Endothelial cell of umbilical vein (primary cell): Measurements from ENCODE around the gene CFAP100. TPM values are rescaled to one million over a fixed set of nuclear protein-coding genes. Genes with fewer than 3 reads are reported as not detected.

Source experiments
- BruUV-seq: library from RNA; stranded (reverse); fragments of 400-500 nt; replicated peaks from 2 replicates; lab custom pipeline; 2021; lab: Mats Ljungman, UMichigan
- CTCF ChIA-PET: fragments of 300-600, 350-600 bp; sonication (Branson Sonifier 250); formaldehyde crosslinking; loops from one replicate; lab custom pipeline; 2021; ENCODE audit warnings: antibody characterized with exemption, inconsistent platforms; lab: Charles Lee
- POLR2A ChIA-PET: fragments of 300-600, 350-600 bp; sonication (Branson Sonifier 250); formaldehyde crosslinking; loops from one replicate; lab custom pipeline; 2021; ENCODE audit warnings: antibody characterized with exemption, inconsistent platforms; lab: Charles Lee
- DNase-seq: peaks from one replicate; pipeline ENCODE4 v3.0.0-alpha.2; 2011; ENCODE audit warnings: low read depth, low spot score
- FAIRE-seq: peaks from 2 replicates; lab custom pipeline; 2011; peaks lifted over from hg19 to GRCh38; lab: Jason Lieb, UNC
- H2AFZ ChIP-seq: 2 replicates; pipeline ENCODE4 v1.6.0; 2012; ENCODE audit warnings: low read depth, low read length, control low read depth, inconsistent platforms
- H3K27ac ChIP-seq: 2 replicates; pipeline ENCODE4 v1.5.1; 2011; ENCODE audit warnings: low read depth, mild to moderate bottlenecking, control low read depth, low read length, moderate library complexity; ENCODE audit not compliant: insufficient read depth
- H3K27me3 ChIP-seq, 2 experiments: 2 replicates each; pipeline versions ENCODE4 v1.6.0 to v1.6.1; 2011; ENCODE audit warnings: low read length in 2 of 2, mixed read lengths in 1 of 2; ENCODE audit not compliant: control insufficient read depth in 2 of 2, insufficient read depth in 2 of 2
- H3K36me3 ChIP-seq, 2 experiments: 2 replicates in 1 of 2; 3 replicates in 1 of 2; pipeline ENCODE4 v1.5.1; 2011; ENCODE audit warnings: low read length in 2 of 2, mild to moderate bottlenecking in 1 of 2, moderate library complexity in 1 of 2; ENCODE audit not compliant: control insufficient read depth in 2 of 2, insufficient read depth in 2 of 2; ENCODE audit errors: extremely low read depth in 1 of 2
- H3K4me1 ChIP-seq: 3 replicates; pipeline ENCODE4 v1.5.1; 2011; ENCODE audit warnings: mild to moderate bottlenecking, low read length; ENCODE audit not compliant: control insufficient read depth, insufficient read depth; ENCODE audit errors: extremely low read depth
- H3K4me2 ChIP-seq: 2 replicates; pipeline ENCODE4 v1.6.1; 2011; ENCODE audit warnings: low read length, control low read depth, mixed read lengths; ENCODE audit not compliant: insufficient read depth
- H3K4me3 ChIP-seq, 3 experiments: fragments of 200-600 bp in 1 of 3; sonication (generic), shearing (Covaris generic) in 1 of 3; replicated peaks in 1 of 3; 2 replicates each; pipeline ENCODE4 v1.5.1; 2011 to 2016; ENCODE audit warnings: control low read depth in 3 of 3, low read length in 3 of 3, mild to moderate bottlenecking in 2 of 3, inconsistent platforms in 1 of 3, low read depth in 1 of 3, moderate library complexity in 1 of 3; ENCODE audit not compliant: insufficient read depth in 1 of 3
- H3K79me2 ChIP-seq: 2 replicates; pipeline ENCODE4 v1.6.0; 2012; ENCODE audit warnings: low read length, inconsistent platforms; ENCODE audit not compliant: control insufficient read depth, insufficient read depth
- H3K9ac ChIP-seq: replicated peaks from 2 replicates; pipeline ENCODE3; 2011; ENCODE audit warnings: low read length, control low read depth; ENCODE audit not compliant: insufficient read depth; ENCODE audit errors: extremely low read depth
- H3K9me1 ChIP-seq: replicated peaks from 3 replicates; pipeline ENCODE4 v1.6.0; 2011; ENCODE audit warnings: mild to moderate bottlenecking, low read length; ENCODE audit not compliant: control insufficient read depth, insufficient read depth; ENCODE audit errors: extremely low read depth
- H3K9me3 ChIP-seq: replicated peaks from 2 replicates; pipeline ENCODE4 v1.5.1; 2012; ENCODE audit warnings: low read length, inconsistent platforms; ENCODE audit not compliant: control insufficient read depth, insufficient read depth
- H4K20me1 ChIP-seq: replicated peaks from 2 replicates; pipeline ENCODE3; 2011; ENCODE audit warnings: mild to moderate bottlenecking, low read length; ENCODE audit not compliant: control insufficient read depth, insufficient read depth; ENCODE audit errors: extremely low read depth
- EZH2 ChIP-seq: IDR thresholded peaks from 2 replicates; pipeline ENCODE4 v1.6.1; 2012; ENCODE audit warnings: borderline replicate concordance, low read depth, mild to moderate bottlenecking, moderate library complexity, low read length, inconsistent platforms; ENCODE audit not compliant: severe bottlenecking
- FOS ChIP-seq: IDR thresholded peaks from 2 replicates; pipeline ENCODE4 v1.6.1; 2011; ENCODE audit warnings: mild to moderate bottlenecking, low read length, moderate library complexity, borderline replicate concordance; ENCODE audit not compliant: insufficient read depth
- JUN ChIP-seq: IDR thresholded peaks from 2 replicates; pipeline ENCODE4 v1.6.1; 2011; ENCODE audit warnings: borderline replicate concordance, low read depth; ENCODE audit not compliant: insufficient read length, insufficient read depth
- MYC ChIP-seq: IDR thresholded peaks from one replicate; pipeline ENCODE4 v1.6.1; 2011; ENCODE audit warnings: mild to moderate bottlenecking, low read depth, low read length
- POLR2A ChIP-seq: IDR thresholded peaks from 2 replicates; pipeline ENCODE4 v1.6.1; 2012; ENCODE audit warnings: low read depth, mild to moderate bottlenecking, control low read depth, low read length
- POLR2AphosphoS5 ChIP-seq: IDR thresholded peaks from 2 replicates; pipeline ENCODE4 v1.6.1; 2012; ENCODE audit warnings: low read depth, mild to moderate bottlenecking, control low read depth, low read length, moderate library complexity; ENCODE audit not compliant: insufficient read depth
- dilution Hi-C: fragments of 300-500 bp; cut with MboI; formaldehyde crosslinking; loops from one replicate; pipeline ENCODE4 v1.15.0; 2019; ENCODE audit warnings: low sequenced_read_pairs; ENCODE audit not compliant: extremely low pct_ligation_motif_present
- intact Hi-C: fragments of 100-400 bp; cut with micrococcal nuclease; formaldehyde crosslinking; loops from one replicate; pipeline ENCODE4 v1.10.0; 2022
- polyA plus RNA-seq, 4 experiments: library from polyadenylated mRNA; depleted of rRNA in 3 of 4; stranded (reverse) in 3 of 4; unstranded in 1 of 4; fragments of >200 nt; gene quantifications; 2 replicates each; pipeline versions ENCODE4 v1.2.1 to v1.2.3, GENCODE V29; 2011 to 2012; ENCODE audit warnings: missing spikeins in 1 of 4
- total RNA-seq: library from RNA; stranded (reverse); gene quantifications from 2 replicates; pipeline ENCODE4 v1.2.3, GENCODE V29; 2021
- TF ChIP-seq, protein P1 (sequence below), 2 donors: IDR thresholded peaks; 1 replicate in 1 of 2; 2 replicates in 1 of 2; pipeline ENCODE4 v1.5.1; 2011; ENCODE audit warnings: low read length in 2 of 2, mild to moderate bottlenecking in 2 of 2, moderate library complexity in 2 of 2, control low read depth in 1 of 2, inconsistent platforms in 1 of 2, low read depth in 1 of 2; ENCODE audit not compliant: insufficient read depth in 1 of 2; ENCODE audit errors: extremely low read depth in 1 of 2
- TF ChIP-seq, protein P2 (sequence below): IDR thresholded peaks from 2 replicates; pipeline ENCODE4 v1.6.1; 2011; ENCODE audit not compliant: insufficient read depth, insufficient read length

CFAP100 gene
- total and polyA plus RNA-seq, 2 donors (not counting 3 experiments of a cell fraction or from before 2014, with no cell fraction given): not detected

DNA sequence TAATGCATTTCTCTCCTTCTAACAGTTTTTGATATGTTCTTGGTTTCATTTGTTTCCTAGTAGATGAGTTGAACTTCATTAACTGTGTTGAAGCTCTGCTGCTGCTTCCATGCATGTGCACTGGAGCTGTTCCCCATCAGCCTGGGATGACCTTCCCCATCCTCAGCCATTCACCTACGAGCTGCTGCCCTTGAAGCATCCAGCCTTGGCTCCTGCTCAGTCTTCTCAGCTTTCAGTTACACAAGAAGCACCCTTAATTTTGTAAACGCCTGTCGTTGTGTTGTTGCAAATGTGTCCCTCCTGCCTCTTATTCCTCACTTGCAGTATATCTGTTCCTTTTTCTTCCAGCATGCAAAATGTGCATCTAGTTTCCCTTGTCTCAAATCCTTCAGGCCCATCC is 89.4 kb downstream of the CFAP100 start:
- Histone ChIP-seq H3K79me2 (no peaks in the 10 kb centered on the region), H3K4me3 (no peak overlapping the region), H3K9me3 (no peaks in the 10 kb centered on the region), H3K36me3 (no peaks in the 10 kb centered on the region), H3K27me3 (no peaks in the 10 kb centered on the region), H3K27ac (no peak overlapping the region), H3K9me1 (no peaks in the 10 kb centered on the region), H3K4me1 (peaks cover 15% of the 10 kb centered on the region), H3K9ac (no peak overlapping the region), H2AFZ (no peak overlapping the region), H4K20me1 (no peaks in the 10 kb centered on the region), H3K4me2 (no peak overlapping the region)
- dilution Hi-C loops: no loop called here
- CTCF ChIA-PET: interaction anchor here (1.1 kb wide), 1 partner anchor 12 kb away, joined by 3 read pairs; no protein-coding TSS in a partner anchor
- TF ChIP-seq POLR2AphosphoS5: no peak
- no peak for TF ChIP-seq EZH2
- no peak for TF ChIP-seq MYC
- no peak for TF ChIP-seq FOS
- no peak for TF ChIP-seq JUN
- no peak for TF ChIP-seq POLR2A
- TF ChIP-seq, protein P1, sequence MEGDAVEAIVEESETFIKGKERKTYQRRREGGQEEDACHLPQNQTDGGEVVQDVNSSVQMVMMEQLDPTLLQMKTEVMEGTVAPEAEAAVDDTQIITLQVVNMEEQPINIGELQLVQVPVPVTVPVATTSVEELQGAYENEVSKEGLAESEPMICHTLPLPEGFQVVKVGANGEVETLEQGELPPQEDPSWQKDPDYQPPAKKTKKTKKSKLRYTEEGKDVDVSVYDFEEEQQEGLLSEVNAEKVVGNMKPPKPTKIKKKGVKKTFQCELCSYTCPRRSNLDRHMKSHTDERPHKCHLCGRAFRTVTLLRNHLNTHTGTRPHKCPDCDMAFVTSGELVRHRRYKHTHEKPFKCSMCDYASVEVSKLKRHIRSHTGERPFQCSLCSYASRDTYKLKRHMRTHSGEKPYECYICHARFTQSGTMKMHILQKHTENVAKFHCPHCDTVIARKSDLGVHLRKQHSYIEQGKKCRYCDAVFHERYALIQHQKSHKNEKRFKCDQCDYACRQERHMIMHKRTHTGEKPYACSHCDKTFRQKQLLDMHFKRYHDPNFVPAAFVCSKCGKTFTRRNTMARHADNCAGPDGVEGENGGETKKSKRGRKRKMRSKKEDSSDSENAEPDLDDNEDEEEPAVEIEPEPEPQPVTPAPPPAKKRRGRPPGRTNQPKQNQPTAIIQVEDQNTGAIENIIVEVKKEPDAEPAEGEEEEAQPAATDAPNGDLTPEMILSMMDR (IDR thresholded peaks at IDR 0.05; ENCODE audit: extremely low read depth in 1 of 2, insufficient read depth in 1 of 2, low read depth in 1 of 2, low read length in 2 of 2): no peak
- TF ChIP-seq, protein P2, sequence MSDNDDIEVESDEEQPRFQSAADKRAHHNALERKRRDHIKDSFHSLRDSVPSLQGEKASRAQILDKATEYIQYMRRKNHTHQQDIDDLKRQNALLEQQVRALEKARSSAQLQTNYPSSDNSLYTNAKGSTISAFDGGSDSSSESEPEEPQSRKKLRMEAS: no peak
- POLR2A ChIA-PET: no interaction called here
- FAIRE-seq (no peak), DNase-seq (no peak)
- BruUV-seq: no TSS peak
- intact Hi-C loops: no loop called here
